HG02981 (cell line): ENCODE data around the gene IL17REL.

Source experiments
- ATAC-seq: cut with Tn5 transposase; IDR thresholded peaks from one replicate; pipeline ENCODE4 v1.9.1; 2021; ENCODE audit warnings: mild to moderate bottlenecking, moderate library complexity; ENCODE audit not compliant: unreplicated experiment

Gene IL17REL

DNA sequence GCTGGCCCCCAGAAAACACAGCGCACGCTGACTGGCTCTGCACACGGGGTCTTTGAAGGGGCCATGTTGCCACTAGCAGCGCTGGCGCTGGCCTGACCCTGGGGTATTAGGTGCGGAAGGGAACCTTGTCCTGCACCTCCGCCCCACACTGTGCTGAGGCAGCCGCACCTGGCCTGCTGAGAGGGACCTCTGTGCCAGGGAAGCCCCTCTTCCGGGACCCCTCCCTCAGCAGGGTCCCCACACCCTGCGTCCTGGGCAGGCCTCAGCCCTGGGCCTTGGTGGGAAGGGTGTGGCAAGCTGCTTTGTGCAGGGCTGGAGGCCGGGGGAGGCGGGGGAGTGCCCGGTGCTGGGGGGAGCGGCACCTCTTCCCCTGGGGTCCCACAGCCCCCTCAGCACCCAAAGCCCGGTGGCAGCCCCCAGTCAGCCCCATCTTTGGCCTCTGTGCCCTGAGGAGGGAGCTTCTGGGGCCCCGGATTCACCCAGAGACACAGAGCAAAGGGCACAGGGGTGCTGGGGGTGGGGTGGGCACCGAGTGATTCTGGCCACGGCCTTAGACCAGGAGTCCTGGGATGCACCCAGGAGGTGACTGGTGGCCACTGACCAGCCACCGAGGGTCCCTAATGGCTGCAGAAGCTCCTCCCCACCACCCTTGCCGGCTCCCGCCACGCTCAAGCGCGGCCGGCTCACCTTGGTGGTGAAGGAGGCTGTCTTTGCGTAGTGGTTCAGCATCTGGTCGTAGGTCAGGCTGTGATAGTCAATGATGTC is 34.1 kb upstream of the IL17REL start:
- ATAC-seq = no peak

DNA sequence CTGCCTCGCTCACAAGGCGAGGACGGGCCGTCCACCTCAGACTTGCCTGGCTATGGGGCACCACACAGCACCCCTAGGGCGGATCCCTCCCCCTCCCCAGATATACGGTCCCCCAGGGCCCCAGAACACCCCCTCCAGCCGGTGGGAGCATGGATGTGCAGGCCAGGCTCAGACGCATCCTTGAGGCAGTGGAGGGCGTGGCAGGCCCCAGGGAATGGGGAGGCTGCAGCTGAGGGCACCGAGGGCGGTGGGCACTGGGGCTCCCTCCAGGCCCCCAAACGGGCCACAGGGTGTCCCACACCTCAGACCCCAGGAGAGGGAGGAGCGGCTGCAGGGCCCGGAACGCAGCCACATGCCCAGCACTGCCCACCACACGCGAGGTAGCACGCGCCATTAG is 33.5 kb upstream of the IL17REL start:
- no peak for ATAC-seq

DNA sequence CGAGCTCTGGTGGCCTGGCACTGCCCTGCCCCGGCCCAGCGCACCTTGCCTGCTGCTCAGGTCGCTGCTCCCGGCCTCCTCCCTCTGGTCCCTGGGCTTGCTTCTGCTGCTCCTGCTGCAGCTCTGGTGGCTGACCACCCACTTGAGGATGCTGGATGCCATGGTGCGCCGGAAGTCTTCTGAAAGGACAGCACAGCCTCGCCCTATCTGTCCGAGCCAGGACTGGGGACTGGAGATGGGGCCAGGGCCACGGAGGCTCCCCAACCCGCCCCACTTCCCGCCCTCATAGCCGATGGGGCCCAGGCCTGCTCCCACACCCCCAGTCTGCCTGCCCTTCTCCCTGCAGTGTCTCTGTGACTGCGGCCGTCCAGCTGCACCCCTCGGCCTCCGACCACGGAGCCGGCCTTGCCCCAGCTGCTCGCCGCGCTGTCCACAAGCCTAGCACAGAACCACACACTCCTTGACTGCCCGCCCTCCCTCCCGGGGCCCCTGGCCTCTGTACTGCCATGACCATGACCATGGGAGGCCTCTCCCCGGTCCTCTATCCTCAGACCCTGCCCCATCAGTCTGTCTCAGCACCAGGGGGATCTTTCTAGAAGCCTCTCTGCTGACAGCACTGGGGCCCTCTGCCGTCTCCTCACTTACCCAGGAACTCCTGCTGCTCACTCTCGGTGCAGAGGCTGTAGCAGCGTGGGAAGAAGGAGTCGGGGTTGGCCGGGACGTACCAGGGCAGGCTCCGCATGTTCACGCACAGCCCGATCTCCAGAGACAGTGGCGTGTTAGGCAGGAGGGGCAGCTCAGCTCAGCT is 32.9 kb upstream of the IL17REL start:
- ATAC-seq = no peak

DNA sequence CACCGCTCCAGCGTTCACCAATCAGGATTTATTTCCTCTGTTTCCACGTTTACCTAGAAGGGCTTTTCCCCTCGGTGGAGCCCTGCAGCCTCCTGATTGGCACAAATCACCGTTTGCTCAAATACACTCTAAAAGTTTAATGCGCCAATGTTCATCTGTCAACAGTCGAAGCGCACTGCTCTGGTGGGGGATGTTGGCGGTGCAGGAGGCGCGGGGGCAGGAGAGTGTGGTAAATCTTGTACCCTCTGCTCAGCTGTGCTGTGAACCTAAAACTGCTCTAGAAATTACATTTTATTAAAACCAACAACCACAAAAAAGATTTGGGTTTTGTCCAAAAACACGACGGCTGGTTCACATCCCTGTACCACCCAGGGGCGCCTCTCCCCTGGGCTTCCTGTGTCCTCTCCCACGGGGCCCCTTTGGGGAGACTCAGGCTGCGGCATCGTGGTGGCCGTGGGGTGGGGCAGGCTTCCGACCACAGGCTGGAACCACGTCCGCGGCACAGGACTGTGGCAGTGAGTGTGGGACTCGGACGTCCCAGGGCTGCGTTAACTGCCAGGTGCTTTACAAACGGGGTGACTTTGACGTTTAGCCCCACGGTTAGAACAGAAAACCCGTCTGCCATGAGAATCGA is 32.0 kb upstream of the IL17REL start:
- ATAC-seq = no peak

DNA sequence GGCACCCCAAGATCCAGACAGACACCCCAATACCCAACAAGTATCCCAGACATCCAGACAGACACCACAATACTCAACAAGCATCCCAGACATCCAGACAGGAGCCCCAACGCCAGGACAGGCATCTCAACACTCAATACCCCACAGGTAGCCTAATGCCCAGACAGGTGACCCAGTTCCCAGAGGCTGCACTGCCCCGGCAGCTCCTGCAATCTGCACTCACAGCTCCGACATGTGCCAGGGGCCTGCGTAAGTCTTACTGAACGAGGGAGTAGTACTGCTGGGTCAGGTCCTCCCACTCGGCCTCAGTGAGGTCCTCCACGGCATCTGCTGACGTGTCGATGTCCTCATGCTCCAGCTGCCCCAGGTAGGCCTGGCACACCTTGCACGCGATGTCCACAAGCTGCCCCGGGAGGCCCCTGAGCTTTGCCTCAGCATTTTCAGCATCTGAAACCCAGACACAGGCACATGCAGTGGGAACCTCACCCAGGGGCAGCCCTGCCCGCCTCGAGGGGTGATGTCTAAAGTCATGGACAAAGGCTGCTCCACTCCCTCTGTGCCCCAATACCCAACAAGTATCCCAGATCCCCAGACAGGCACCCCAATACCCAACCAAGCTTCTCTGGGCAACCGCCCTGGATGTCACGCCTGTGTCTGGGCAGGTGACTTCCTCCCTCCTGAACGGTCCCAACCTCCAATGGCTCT is 28.9 kb upstream of the IL17REL start:
- no peak for ATAC-seq

DNA sequence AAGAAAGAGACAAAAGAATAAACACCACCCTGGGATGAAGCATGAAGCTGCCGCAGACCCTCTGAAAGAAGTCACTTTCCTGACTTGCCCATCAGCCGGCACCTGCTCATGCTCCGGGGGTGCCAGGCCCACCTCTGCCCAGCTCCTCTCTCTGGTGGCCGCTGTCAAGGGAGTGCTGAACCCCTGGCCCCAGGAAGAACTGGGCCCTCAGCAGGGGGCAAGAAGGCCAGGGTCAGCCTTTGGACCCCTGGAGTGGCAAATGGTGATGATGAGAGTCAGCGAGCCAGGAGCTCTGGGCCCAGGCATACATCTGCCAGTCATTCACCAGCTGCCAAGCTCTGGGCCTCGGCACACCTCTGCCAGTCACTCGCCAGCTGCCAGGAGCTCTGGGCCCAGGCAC is 28.2 kb upstream of the IL17REL start:
- no peak for ATAC-seq

DNA sequence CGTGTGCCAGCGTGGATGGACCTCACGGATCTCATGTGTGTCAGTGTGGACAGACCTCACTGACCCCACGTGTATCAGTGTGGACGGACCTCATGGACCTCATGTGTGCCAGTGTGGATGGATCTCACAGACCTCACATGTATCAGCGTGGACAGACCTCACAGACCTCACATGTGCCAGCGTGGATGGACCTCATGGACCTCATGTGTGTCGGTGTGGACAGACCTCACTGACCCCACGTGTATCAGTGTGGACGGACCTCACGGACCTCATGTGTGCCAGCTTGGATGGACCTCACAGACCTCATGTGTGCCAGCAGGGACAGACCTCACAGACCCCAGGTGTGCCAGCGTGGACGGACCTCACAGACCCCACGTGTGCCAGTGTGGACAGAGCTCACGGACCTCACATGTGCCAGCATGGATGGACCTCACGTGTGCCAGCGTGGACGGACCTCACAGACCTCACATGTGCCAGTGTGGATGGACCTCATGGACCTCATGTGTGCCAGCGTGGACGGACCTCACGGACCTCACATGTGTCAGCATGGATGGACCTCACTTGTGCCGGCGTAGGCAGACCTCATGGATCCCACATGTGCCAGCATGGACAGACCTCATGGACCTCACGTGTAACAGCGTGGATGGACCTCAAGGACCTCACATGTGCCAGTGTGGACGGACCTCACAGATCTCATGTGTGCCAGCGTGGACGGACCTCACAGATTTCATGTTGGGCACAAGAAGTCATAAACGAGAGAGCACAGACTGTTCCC is 27.3 kb upstream of the IL17REL start:
- no peak for ATAC-seq

DNA sequence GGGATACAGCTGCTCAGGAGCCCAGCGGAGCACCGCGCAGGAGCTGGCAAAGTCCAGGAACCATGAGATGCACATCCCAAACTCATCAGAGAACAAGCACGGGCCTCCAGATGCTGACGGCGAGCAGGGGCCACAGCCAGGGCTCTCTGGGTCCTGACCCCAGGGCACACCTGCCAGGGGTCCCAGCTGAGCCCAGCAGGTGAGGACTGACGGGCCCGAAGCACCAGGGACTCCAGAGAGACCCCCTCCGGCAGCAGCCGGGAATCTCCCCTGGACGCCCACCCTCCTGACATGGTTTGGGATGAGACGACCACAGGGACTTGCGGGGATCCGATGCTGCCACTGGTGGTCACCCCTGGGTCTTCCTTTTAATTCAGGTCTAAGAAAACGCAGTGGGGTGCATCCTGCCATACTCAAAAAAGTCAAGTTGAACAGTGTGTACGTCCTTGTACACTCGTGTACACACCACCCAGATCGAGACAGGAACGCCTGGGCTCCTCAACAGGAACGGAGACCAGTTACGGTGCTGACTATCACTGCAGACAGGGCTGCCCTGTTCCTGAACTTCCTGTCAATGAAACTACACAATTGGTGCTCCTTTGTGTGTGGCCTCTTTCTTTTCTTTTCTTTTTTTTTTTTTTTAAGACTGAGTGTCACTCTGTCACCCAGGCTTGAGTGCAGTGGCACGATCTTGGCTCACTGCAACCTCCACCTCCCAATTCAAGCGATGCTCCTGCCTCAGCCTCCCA is 23.6 kb upstream of the IL17REL start:
- no peak for ATAC-seq

DNA sequence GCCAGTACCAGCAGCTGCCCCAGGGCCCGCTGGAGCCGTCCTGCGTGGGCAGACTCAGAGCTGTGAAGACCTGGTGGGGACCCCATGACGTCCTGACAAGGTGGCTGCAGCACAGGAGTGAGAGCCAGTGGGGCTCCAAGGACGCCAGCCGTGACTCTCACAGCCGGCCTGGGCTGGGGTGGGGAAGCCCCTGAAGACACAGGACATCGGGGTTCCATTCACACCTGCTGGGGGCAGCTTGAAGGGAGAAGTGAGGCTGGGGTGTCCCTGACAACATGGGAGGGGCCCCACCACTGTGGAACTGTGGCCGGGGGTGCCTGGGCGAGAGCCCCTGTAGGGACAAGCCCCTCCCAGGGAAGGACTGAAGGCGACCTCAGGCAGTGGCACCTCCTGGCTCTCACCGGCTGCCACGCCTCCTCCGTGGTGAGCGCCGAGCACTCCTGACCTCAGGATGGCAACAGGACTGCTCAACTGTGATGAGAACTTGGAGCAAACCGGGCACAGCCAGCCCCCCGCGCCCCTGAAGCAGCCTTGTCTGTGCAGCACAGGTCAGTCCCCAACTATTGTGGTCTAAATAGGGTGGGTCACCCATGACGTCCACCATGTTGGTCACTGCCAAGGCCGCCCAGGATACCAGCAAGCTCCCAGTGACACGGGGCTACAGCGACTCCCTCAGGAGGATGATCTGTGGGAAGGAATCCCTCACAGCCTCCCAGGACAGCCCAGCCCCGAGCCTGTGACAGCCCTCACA is 22.7 kb upstream of the IL17REL start:
- no peak for ATAC-seq

DNA sequence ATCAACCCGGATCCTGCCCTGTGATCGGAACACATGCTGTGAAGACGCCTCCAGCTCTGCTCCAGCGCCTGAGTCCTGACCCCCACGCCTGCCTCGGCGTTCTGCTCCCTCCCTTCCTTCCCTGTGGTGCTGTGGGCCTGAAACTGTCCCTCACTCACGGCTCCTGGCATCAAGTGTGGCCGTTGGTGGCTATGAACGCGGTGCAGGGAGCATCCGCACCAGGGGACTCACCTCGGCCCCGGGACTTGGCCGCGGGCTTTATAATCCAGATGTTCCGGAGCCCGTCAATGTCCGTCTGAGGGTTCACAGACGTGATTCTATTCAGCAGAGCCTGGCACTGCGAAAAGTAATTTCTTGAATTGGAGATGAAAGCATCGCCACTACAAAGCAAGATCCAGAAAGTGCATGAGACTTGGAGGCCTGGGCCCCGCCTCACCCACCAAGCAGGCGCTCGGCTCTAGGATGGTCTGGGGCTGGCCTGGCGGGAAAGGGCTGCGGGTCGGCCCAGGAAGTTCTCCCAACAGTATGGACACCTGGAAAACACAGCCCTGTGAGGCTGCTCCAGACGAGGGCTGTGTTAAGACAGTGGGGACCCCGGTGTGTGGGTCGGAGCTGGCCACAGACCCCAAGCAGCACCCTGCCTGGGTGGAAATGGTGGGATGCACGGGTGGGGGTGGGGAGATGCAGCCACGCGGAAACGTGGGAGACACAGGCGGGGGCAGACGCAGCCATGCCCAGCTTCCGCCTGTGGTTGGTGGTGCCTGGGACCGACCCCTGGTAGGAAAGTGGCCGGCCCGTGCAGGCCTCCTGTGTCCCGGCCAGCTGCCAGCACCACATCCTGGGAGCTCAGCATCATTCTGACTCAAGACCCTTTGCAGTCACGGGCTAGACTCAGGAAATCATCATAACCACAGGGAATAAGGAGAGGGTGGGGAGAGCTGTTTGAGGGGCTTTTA is 21.8 kb upstream of the IL17REL start:
- ATAC-seq = no peak

DNA sequence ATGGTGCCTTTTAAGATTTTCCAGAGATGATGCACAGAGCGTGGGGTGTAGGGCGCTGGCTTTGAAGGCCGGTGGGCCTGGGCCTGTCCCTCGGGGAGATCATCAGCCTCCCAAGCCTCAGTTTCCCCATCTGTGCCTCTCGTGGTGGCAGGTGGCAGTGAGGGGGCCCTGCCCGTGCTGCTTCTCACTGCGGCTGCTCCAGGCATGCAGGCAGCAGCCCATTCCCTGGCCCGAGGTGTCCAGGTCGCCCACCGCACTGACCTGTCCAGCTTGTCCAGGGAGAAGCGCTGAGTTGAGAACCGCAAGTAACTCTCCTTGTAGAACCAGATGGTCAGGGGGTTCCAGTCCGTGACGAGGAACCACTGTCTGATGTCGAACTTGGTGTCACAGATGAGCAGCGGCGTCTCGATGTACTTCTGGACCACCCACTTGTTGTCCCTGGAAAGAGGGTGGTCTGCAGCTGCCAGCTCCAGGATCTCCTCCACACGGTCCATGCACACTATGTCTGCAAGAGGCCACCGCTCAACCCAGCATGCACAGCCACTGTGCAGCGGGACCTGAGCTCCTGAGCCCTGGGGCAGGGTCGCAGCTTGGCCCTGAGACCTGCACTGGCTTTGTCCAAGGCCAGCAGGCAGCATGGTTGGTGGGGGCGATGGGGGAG is 20.5 kb upstream of the IL17REL start:
- no peak for ATAC-seq

DNA sequence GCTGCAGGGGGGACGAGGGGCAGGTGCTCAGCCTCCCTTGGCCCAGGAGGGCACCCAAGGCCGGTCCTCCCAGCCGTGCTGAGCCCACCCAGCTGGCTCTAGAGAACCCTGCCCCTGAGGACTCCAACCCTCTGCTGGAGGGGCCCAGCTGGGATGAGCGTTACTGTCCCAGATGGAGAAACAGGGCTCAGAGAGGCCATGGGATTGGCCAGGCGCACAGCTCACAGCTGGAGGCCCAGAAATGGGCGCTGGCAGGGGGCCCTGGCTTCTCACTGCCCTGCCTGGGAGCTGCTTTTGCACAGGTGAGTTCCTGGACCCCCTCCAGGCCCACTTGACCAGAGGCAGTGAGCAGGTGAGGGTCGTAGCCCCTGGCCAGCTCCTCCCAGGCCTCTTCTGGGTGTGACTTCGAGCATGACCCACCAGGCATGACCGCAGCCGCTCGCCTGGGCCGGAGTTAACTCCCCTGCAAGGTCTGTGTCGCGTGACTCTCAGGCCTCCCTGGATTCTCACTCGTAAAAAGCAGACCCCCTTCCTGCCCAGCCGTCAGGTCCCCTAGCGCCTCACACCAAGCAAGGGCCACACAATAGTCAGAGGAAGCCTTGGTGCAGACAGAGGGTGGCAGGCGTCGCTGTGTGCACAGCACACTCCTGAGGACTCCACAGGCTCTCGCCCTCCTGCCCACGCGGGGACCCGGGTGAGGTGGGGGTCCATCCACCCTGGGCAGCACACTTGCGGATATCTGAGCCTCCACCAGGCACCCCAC is 19.7 kb upstream of the IL17REL start:
- no peak for ATAC-seq

DNA sequence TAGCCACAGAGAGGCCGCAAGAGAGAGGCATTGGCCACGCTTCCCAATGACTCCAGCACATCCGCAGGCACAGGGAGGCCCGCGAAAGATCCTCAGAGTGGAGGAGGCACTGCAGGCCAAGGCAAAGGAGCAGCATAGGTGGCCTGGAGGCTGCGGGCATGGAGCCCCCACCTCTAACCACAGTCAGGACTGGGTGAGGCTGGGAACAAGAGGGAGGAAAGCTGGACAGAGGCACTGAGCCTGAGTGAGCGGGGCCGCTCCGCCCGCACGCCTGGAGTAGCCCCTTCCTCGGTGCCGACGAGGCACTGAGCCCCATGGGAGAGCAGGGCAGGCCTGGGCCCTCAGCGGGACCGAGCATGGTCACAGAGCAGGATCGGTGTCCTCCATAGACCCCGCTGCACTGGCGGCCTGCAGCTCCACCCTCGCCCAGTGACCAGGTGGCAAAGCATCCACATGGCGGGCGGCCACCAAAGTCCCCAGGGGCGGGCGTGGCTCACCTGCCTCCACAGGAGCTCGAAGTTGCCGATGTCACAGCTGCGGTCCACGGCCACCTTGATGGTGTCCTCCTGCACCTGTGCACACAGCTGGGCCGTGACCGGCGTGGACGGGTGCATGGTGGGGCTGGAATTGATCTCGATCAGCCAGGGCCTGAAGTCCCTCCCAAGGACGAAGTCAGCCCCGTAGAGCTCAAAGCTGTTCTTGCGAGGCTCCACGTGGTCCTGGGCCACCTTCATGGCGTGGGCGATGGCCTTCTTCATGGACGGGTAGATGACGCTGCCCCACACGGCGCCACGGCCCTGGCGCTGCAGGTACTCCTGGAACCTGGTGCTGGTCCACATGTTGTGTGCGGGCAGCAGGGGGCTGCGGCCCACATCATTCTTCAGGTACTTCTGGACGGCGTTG is 18.9 kb upstream of the IL17REL start:
- ATAC-seq = no peak

DNA sequence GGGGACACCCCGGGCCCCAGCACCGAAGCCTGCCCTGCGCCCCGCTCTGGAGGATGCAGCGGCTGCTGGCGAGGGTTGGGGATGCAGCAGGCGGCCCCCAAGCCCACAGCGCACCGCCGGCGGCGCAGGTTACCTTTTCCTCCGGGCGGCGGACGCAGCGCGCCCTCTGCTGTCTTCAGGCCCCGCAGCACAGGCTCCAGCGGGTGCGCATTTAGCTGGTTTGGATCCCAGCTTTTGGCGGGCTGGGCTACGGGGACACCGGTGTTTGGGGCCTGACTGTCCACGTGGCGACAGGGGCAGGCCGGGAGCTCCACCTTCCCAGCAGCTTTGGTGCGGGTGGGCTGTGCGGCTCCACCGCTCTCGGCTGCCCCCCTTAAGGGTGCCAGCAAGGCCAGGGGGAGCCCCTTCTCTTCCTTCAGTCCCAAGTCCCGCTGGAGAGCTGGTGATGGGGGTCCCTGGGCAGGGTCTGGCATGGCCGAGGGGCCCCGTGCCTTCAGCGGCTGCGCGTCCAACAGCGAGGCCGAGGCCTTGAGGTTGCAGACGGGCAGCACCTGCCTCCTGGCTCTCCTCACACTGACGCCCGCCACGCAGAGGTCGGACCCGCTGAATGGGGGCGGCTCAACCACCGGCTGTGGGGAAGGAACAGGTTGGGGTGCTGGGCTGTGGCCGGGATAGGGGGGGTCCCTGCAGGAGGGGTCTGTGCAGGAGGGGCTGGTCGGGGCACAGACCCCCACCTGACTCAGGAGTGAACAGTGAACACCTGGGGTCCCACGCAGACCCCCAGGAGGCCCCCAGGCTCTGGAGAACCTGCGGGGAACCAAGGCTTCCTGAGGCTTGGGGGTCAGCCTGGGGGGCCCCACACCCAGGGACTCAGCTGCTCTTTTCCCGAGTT is 18.0 kb upstream of the IL17REL start:
- ATAC-seq = no peak
